HCT116 (cell line): Measurements from ENCODE around the gene PCDH9.

Experiments used
- CTCF ChIP-seq, 3 experiments: fragments of 200-600 bp in 1 of 3; sonication (generic) in 1 of 3; IDR thresholded peaks in 2 of 3; conservative IDR thresholded peaks in 1 of 3; 2 replicates each; pipeline ENCODE4 v1.5.1; 2012 to 2017; ENCODE audit warnings: low read depth in 2 of 3, low read length in 2 of 3, antibody characterized with exemption in 1 of 3, borderline replicate concordance in 1 of 3, control low read depth in 1 of 3, mild to moderate bottlenecking in 1 of 3, mixed read lengths in 1 of 3, mixed run types in 1 of 3, moderate library complexity in 1 of 3; ENCODE audit not compliant: insufficient read depth in 1 of 3
- EZH2 ChIP-seq: fragments of 200-600 bp; sonication (generic); IDR thresholded peaks from 2 replicates; pipeline ENCODE4 v1.6.1; 2017; ENCODE audit warnings: antibody characterized with exemption, mixed run types
- POLR2A ChIP-seq: IDR thresholded peaks from 2 replicates; pipeline ENCODE4 v1.7.0; 2011; ENCODE audit warnings: borderline replicate concordance; ENCODE audit not compliant: insufficient read depth, insufficient read length; ENCODE audit errors: extremely low read depth
- RAD21 ChIP-seq: IDR thresholded peaks from 2 replicates; pipeline ENCODE4 v1.6.1; 2012; ENCODE audit warnings: low read depth, mild to moderate bottlenecking

DNA sequence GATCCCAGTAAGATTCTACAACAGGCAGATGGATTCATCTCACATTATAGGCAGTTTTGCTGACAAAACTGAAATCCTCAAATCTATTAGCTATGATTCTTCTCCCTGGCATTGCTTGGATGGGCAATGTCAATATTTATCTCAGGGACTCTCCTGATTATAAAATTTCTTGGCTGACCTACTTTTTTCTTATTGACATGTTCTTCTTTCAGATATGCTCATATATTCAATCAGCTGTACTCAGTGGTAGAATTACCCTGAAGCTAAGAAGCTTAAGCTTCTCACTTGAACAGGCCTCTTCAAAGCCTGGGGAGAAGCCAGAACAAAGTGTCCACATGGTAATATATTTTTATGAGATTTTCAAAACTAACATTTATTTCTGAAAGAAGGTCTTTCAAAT is 513.6 kb downstream of the PCDH9 start:
- no peak for TF ChIP-seq RAD21
- TF ChIP-seq POLR2A, result no peak
- TF ChIP-seq CTCF (IDR thresholded peaks at IDR 0.05 in 2 of 3, conservative IDR thresholded peaks at IDR 0.05 in 1 of 3; ENCODE audit: borderline replicate concordance in 1 of 3, insufficient read depth in 1 of 3, low read depth in 2 of 3, low read length in 2 of 3), result no peak
- TF ChIP-seq EZH2, result no peak
